ENCODE data around the gene RRAS2.

DNA sequence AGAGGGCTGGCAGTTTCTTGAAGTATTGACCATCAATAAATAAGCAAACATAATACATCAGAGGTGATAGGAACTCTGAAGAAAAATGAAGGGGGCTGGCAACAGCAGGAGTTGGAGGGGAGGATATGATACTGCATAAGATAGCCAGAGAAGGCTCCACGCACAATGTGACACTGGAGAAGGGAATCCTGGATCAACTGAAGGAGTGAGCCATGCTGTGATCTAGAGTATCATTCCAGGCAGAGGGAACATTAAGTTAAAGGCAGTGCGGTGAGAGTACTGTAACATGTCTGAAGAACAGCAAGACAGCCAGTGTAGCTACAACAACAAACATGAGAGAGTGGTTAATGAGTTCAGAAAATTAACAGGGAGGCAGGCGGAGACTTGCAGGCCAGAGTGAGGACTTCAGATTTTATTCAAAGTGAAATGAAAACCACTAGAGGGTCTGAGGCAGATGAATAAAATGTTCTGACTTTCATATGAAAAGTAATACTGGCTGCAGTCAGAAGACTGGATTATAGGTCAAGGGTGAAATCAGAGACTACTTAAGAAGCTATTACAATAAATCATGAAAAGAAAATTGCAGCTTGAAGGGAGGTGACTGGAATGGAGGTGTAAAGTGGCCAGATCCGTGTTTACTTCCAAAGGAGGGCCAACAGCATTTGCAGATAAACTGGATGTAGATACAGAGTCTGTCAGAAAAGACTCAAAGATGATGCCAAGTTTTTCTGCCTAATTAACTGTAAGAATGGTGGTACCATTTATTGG is 49.4 kb downstream of the RRAS2 start:
- TF ChIP-seq IRF2 (CRISPR knock-in tag; IDR thresholded peaks at IDR 0.05) (no peak), HMGN3 (IDR thresholded peaks at IDR 0.05; ENCODE audit: borderline replicate concordance, extremely low read depth, insufficient read length, low read depth, low read length) (no peak), MYC (IDR thresholded peaks at IDR 0.05; ENCODE audit: low read depth, low read length) (no peak), MYC (CRISPR knock-in tag; IDR thresholded peaks at IDR 0.05; ENCODE audit: borderline replicate concordance, low read depth) (no peak), ELF4 (CRISPR knock-in tag; IDR thresholded peaks at IDR 0.05) (no peak), CBX1 (IDR thresholded peaks at IDR 0.05; ENCODE audit: low read depth) (no peak), YBX1 (IDR thresholded peaks at IDR 0.05) (no peak)
